Loucy (cell line): ENCODE results near the gene CPA3.

Source experiments
- H2AFZ ChIP-seq: fragments of 200-600 bp; sonication (generic); 2 replicates; pipeline ENCODE4 v1.6.0; 2016; ENCODE audit warnings: antibody characterized with exemption, mild to moderate bottlenecking, low read length, moderate library complexity
- H3F3A ChIP-seq: fragments of 200-600 bp; 2 replicates; pipeline ENCODE4 v1.6.0; 2016; ENCODE audit warnings: antibody characterized with exemption, low read depth, mild to moderate bottlenecking
- H3K27me3 ChIP-seq: fragments of 200-600 bp; sonication (generic); 2 replicates; pipeline ENCODE4 v1.6.1; 2014; ENCODE audit warnings: low read length, mild to moderate bottlenecking; ENCODE audit not compliant: insufficient read depth, poor library complexity, severe bottlenecking
- H3K36me3 ChIP-seq: fragments of 200-600 bp; sonication (generic); 2 replicates; pipeline ENCODE4 v1.6.1; 2016; ENCODE audit warnings: low read length; ENCODE audit not compliant: insufficient read depth
- H3K4me1 ChIP-seq: fragments of 200-600 bp; sonication (generic); 2 replicates; pipeline ENCODE4 v1.5.1; 2014; ENCODE audit warnings: low read length, mild to moderate bottlenecking; ENCODE audit not compliant: insufficient read depth, poor library complexity, severe bottlenecking
- H3K4me2 ChIP-seq: fragments of 200-600 bp; sonication (generic); 2 replicates; pipeline ENCODE4 v1.6.0; 2014; ENCODE audit warnings: antibody characterized with exemption, low read length, low read depth, mild to moderate bottlenecking; ENCODE audit not compliant: poor library complexity, severe bottlenecking
- H3K4me3 ChIP-seq: fragments of 200-600 bp; sonication (generic); 2 replicates; pipeline ENCODE4 v1.5.1; 2014; ENCODE audit warnings: low read length, mild to moderate bottlenecking, mixed read lengths; ENCODE audit not compliant: poor library complexity, severe bottlenecking
- H3K79me2 ChIP-seq: fragments of 200-600 bp; sonication (generic); 2 replicates; pipeline ENCODE4 v1.6.1; 2014; ENCODE audit warnings: low read length; ENCODE audit not compliant: insufficient read depth
- H3K9ac ChIP-seq: fragments of 200-600 bp; sonication (generic); 2 replicates; pipeline ENCODE4 v1.6.0; 2014; ENCODE audit warnings: mild to moderate bottlenecking, low read depth, low read length, moderate library complexity; ENCODE audit not compliant: poor library complexity, severe bottlenecking
- H3K9me2 ChIP-seq: fragments of 200-600 bp; sonication (generic); replicated peaks from 2 replicates; pipeline ENCODE4 v1.6.1; 2016; ENCODE audit warnings: low read depth, low read length, mixed read lengths
- H3K9me3 ChIP-seq: fragments of 200-600 bp; sonication (generic); 2 replicates; pipeline ENCODE4 v1.6.1; 2014; ENCODE audit warnings: mild to moderate bottlenecking, antibody characterized with exemption, low read length, low read depth; ENCODE audit not compliant: insufficient read depth
- H4K20me1 ChIP-seq: fragments of 200-600 bp; sonication (generic); 2 replicates; pipeline ENCODE4 v1.6.0; 2014; ENCODE audit warnings: antibody characterized with exemption, low read length, mild to moderate bottlenecking; ENCODE audit not compliant: insufficient read depth, poor library complexity, severe bottlenecking
- CTCF ChIP-seq: fragments of 200-600 bp; sonication (generic); conservative IDR thresholded peaks from 2 replicates; pipeline ENCODE4 v1.5.1; 2014; ENCODE audit warnings: mild to moderate bottlenecking, antibody characterized with exemption, low read length
- EZH2phosphoT487 ChIP-seq: fragments of 200-600 bp; IDR thresholded peaks from 2 replicates; pipeline ENCODE4 v1.6.1; 2018; ENCODE audit warnings: antibody characterized with exemption, mild to moderate bottlenecking, moderate library complexity, borderline replicate concordance

CPA3 gene

GRCh38 chr3:148923592-148923991, 58.5 kb downstream of the CPA3 start:
- H2AFZ ChIP-seq: no peak overlapping the region
- H3K4me1 ChIP-seq: no peaks in the 10 kb centered on the region
- H3K4me2 ChIP-seq: no peak overlapping the region
- no peaks in the 10 kb centered on the region for H3K27me3 ChIP-seq
- no peaks in the 10 kb centered on the region for H3F3A ChIP-seq
- H3K36me3 ChIP-seq: no peaks in the 10 kb centered on the region
- H3K9me3 ChIP-seq: peaks cover 2% of the 10 kb centered on the region; the same call in 1 of the 2 replicates
- TF ChIP-seq EZH2phosphoT487 (no peak), CTCF (no peak)
- no peaks in the 10 kb centered on the region for H3K79me2 ChIP-seq
- no peak overlapping the region for H3K9ac ChIP-seq
- H4K20me1 ChIP-seq: no peaks in the 10 kb centered on the region
- H3K9me2 ChIP-seq: no peaks in the 10 kb centered on the region
- H3K4me3 ChIP-seq: no peak overlapping the region

DNA sequence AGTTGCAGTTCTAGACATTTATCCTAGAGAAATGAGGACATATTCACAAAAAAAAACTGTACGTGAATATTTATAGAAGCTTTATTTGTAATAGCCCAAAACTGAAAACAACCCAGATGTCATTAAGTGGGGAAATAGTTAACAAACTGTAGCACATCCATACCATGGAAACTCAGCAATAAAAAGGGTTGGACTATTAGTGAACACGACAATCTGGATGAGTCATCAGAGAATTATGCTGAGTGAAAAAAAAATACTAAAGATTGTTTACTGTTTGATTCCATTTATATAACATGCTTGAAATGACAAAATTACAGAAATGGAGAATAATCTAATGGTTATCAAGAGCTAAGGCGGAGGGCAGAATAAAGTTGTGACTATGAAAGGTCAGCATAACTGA, 59.5 kb downstream of the CPA3 start:
- Histone ChIP-seq H3K9ac (no peak overlapping the region), H4K20me1 (no peaks in the 10 kb centered on the region), H3K27me3 (no peaks in the 10 kb centered on the region), H2AFZ (no peak overlapping the region), H3K4me1 (no peaks in the 10 kb centered on the region), H3K9me2 (no peaks in the 10 kb centered on the region), H3K9me3 (no peaks in the 10 kb centered on the region), H3K4me2 (no peak overlapping the region), H3F3A (no peaks in the 10 kb centered on the region), H3K36me3 (no peaks in the 10 kb centered on the region), H3K79me2 (no peaks in the 10 kb centered on the region), H3K4me3 (no peak overlapping the region)
- TF ChIP-seq CTCF (no peak), EZH2phosphoT487 (no peak)

DNA sequence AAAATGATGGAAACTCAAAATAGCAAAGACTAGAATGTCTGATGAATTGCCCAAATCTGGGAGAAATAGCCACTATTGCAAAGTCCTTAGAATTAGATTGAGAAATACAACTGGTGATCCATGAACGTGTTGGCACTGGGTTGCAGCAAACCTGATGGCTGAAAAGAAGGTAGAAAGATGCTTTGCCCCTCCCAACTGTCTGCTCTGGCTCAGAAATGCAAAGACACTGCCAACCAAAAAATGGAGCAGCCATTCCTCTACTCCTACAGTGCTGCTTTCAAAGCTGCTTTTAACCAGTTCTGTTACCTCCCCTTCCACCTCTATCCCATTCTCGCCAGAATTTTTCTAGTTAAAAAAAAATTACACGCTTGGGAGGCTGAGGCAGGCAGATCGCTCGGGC, 60.7 kb downstream of the CPA3 start:
- H4K20me1 ChIP-seq: no peaks in the 10 kb centered on the region
- H3K79me2 ChIP-seq: no peaks in the 10 kb centered on the region
- H3K4me2 ChIP-seq: no peak overlapping the region
- no peaks in the 10 kb centered on the region for H3K4me1 ChIP-seq
- no peak overlapping the region for H3K9ac ChIP-seq
- no peaks in the 10 kb centered on the region for H3K27me3 ChIP-seq
- TF ChIP-seq EZH2phosphoT487: no peak
- no peak for TF ChIP-seq CTCF
- H3K4me3 ChIP-seq: no peak overlapping the region
- no peaks in the 10 kb centered on the region for H3F3A ChIP-seq
- no peak overlapping the region for H2AFZ ChIP-seq
- no peaks in the 10 kb centered on the region for H3K9me3 ChIP-seq
- H3K9me2 ChIP-seq: no peaks in the 10 kb centered on the region
- H3K36me3 ChIP-seq: no peaks in the 10 kb centered on the region
